GM12864 (cell line): ENCODE data around the gene NIF3L1.
A peak's percentile ranks its signal among the peaks of the same experiment; 100 is the strongest.

Experiments
- DNase-seq: peaks from one replicate; pipeline ENCODE4 v3.0.0-alpha.2; 2011; ENCODE audit warnings: low read depth
- H3K4me3 ChIP-seq: 2 replicates; pipeline ENCODE4 v1.5.1; 2011; ENCODE audit warnings: mild to moderate bottlenecking, low read depth, low read length, control low read depth
- CTCF ChIP-seq: IDR thresholded peaks from 2 replicates; pipeline ENCODE4 v1.5.1; 2011; ENCODE audit warnings: low read depth, mild to moderate bottlenecking, moderate library complexity, low read length, control low read depth, inconsistent platforms; ENCODE audit errors: missing control alignments

NIF3L1 gene

GRCh38 chr2:200944467-200945394 lies 55.6 kb downstream of the NIF3L1 start:
- TF ChIP-seq CTCF = no peak
- peak; percentile 12 for DNase-seq
- no peak overlapping the region for H3K4me3 ChIP-seq

GRCh38 chr2:200945395-200945729 lies 56.2 kb downstream of the NIF3L1 start:
- no peak overlapping the region for H3K4me3 ChIP-seq
- TF ChIP-seq CTCF = no peak

GRCh38 chr2:200950378-200950777 lies 61.2 kb downstream of the NIF3L1 start:
- H3K4me3 ChIP-seq = no peak overlapping the region
- DNase-seq = no peak
- no peak for TF ChIP-seq CTCF

More at GRCh38 chr2:200945395-200945729, 56.2 kb downstream of the NIF3L1 start:
- DNase-seq = no peak
